IMR-90 (cell line): ENCODE data around the gene GHDC. TPM values are rescaled to one million over a fixed set of nuclear protein-coding genes. Genes with fewer than 3 reads are reported as not detected.

Source experiments
- ATAC-seq: fragments of 200-7000 bp; cut with Tn5 transposase; 2 replicates; pipeline ENCODE4 v1.9.1; 2020; ENCODE audit warnings: low read depth, mild to moderate bottlenecking, moderate library complexity
- BruUV-seq: library from RNA; stranded (reverse); fragments of 400-500 nt; replicated peaks from 2 replicates; lab custom pipeline; 2021; lab: Mats Ljungman, UMichigan
- CTCF ChIA-PET: fragments of 300-600 bp; formaldehyde crosslinking; extraction: SDS; loops from one replicate; lab custom pipeline; 2021; ENCODE audit warnings: antibody characterized with exemption; lab: Yijun Ruan, JAX
- POLR2A ChIA-PET: fragments of 300-600 bp; sonication (Branson Sonifier 250); formaldehyde crosslinking; loops from one replicate; lab custom pipeline; 2022; ENCODE audit warnings: antibody characterized with exemption; ENCODE audit not compliant: unreplicated experiment; lab: Charles Lee
- DNase-seq: peaks from one replicate; pipeline ENCODE4 v3.0.0; 2013
- H2AFZ ChIP-seq: replicated peaks from 2 replicates; pipeline ENCODE3; 2013; ENCODE audit warnings: low read length, mild to moderate bottlenecking; ENCODE audit not compliant: poor library complexity
- H2AK5ac ChIP-seq: 2 replicates; pipeline ENCODE4 v1.6.1; 2013; ENCODE audit warnings: low read depth, low read length, inconsistent platforms
- H2AK9ac ChIP-seq: replicated peaks from 2 replicates; pipeline ENCODE3; 2013; ENCODE audit warnings: mild to moderate bottlenecking, low read depth, low read length, moderate library complexity; ENCODE audit not compliant: poor library complexity
- H2BK120ac ChIP-seq: 2 replicates; pipeline ENCODE4 v1.6.1; 2013; ENCODE audit warnings: low read depth, low read length, inconsistent platforms
- H2BK15ac ChIP-seq: 3 replicates; pipeline ENCODE4 v1.6.1; 2013; ENCODE audit warnings: low read depth, low read length, inconsistent platforms
- H2BK20ac ChIP-seq: 2 replicates; pipeline ENCODE4 v1.6.1; 2013; ENCODE audit warnings: low read depth, mild to moderate bottlenecking, inconsistent platforms, low read length, moderate library complexity
- H2BK5ac ChIP-seq: 2 replicates; pipeline ENCODE4 v1.6.1; 2013; ENCODE audit warnings: mild to moderate bottlenecking, low read depth, low read length, inconsistent platforms; ENCODE audit not compliant: poor library complexity, severe bottlenecking
- H3K14ac ChIP-seq: replicated peaks from 2 replicates; pipeline ENCODE4 v1.6.1; 2013; ENCODE audit warnings: low read depth, low read length, inconsistent platforms
- H3K18ac ChIP-seq: 2 replicates; pipeline ENCODE4 v1.6.1; 2013; ENCODE audit warnings: low read depth, low read length, control low read depth
- H3K23ac ChIP-seq: 2 replicates; pipeline ENCODE4 v1.6.1; 2013; ENCODE audit warnings: low read depth, low read length, inconsistent platforms
- H3K27ac ChIP-seq: 2 replicates; pipeline ENCODE4 v1.5.1; 2013; ENCODE audit warnings: mild to moderate bottlenecking, control low read depth, low read length; ENCODE audit not compliant: insufficient read depth
- H3K27me3 ChIP-seq: 2 replicates; pipeline ENCODE4 v1.6.1; 2013; ENCODE audit warnings: low read length; ENCODE audit not compliant: control insufficient read depth, insufficient read depth
- H3K36me3 ChIP-seq: 2 replicates; pipeline ENCODE4 v1.6.1; 2013; ENCODE audit warnings: low read length, mixed read lengths; ENCODE audit not compliant: control insufficient read depth, insufficient read depth
- H3K4ac ChIP-seq: 2 replicates; pipeline ENCODE4 v1.6.1; 2013; ENCODE audit warnings: low read depth, low read length, inconsistent platforms
- H3K4me1 ChIP-seq: 2 replicates; pipeline ENCODE4 v1.6.1; 2013; ENCODE audit warnings: low read length, mixed read lengths; ENCODE audit not compliant: control insufficient read depth, insufficient read depth
- H3K4me2 ChIP-seq: 2 replicates; pipeline ENCODE4 v1.6.1; 2013; ENCODE audit warnings: low read depth, mild to moderate bottlenecking, control low read depth, low read length, moderate library complexity
- H3K4me3 ChIP-seq: 2 replicates; pipeline ENCODE4 v1.5.1; 2013; ENCODE audit warnings: low read depth, mild to moderate bottlenecking, control low read depth, low read length, moderate library complexity; ENCODE audit not compliant: insufficient read depth
- H3K56ac ChIP-seq: 2 replicates; pipeline ENCODE4 v1.6.1; 2013; ENCODE audit warnings: low read length, inconsistent platforms; ENCODE audit not compliant: insufficient read depth; ENCODE audit errors: extremely low read depth
- H3K79me1 ChIP-seq, 2 experiments: 2 replicates each; pipeline ENCODE4 v1.6.1; 2013; ENCODE audit warnings: low read length in 2 of 2, inconsistent platforms in 1 of 2, low read depth in 1 of 2
- H3K9ac ChIP-seq: 2 replicates; pipeline ENCODE4 v1.6.1; 2013; ENCODE audit warnings: low read depth, low read length, control low read depth
- H3K9me1 ChIP-seq: 2 replicates; pipeline ENCODE4 v1.6.1; 2013; ENCODE audit warnings: low read length, inconsistent platforms; ENCODE audit not compliant: insufficient read depth
- H3K9me3 ChIP-seq: 2 replicates; pipeline ENCODE4 v1.6.1; 2013; ENCODE audit warnings: low read length; ENCODE audit not compliant: control insufficient read depth, insufficient read depth
- H4K20me1 ChIP-seq: 2 replicates; pipeline ENCODE4 v1.6.1; 2013; ENCODE audit warnings: low read length, inconsistent platforms; ENCODE audit not compliant: insufficient read depth
- H4K5ac ChIP-seq: 2 replicates; pipeline ENCODE4 v1.6.1; 2013; ENCODE audit warnings: mild to moderate bottlenecking, low read depth, low read length, control low read depth
- H4K8ac ChIP-seq, 2 experiments: 2 replicates each; pipeline ENCODE4 v1.6.1; 2013; ENCODE audit warnings: low read depth in 2 of 2, low read length in 2 of 2, control low read depth in 1 of 2, inconsistent platforms in 1 of 2
- H4K91ac ChIP-seq: 2 replicates; pipeline ENCODE4 v1.6.1; 2013; ENCODE audit warnings: low read depth, low read length, inconsistent platforms; ENCODE audit not compliant: insufficient read depth
- MXI1 ChIP-seq: IDR thresholded peaks from 2 replicates; pipeline ENCODE4 v1.6.1; 2012; ENCODE audit warnings: low read depth, mild to moderate bottlenecking, low read length, moderate library complexity, borderline replicate concordance
- NFE2L2 ChIP-seq: fragments of 150-350 bp; IDR thresholded peaks from 2 replicates; pipeline ENCODE4 v1.6.1; 2016; ENCODE audit warnings: low read depth, mild to moderate bottlenecking, low read length
- RAD21 ChIP-seq: IDR thresholded peaks from 2 replicates; pipeline ENCODE4 v1.6.1; 2012; ENCODE audit warnings: low read length, improper control_type of control experiment
- SMC3 ChIP-seq: fragments of 150-350 bp; IDR thresholded peaks from 2 replicates; pipeline ENCODE4 v1.6.1; 2016; ENCODE audit warnings: low read depth, mild to moderate bottlenecking, antibody characterized with exemption, low read length, moderate library complexity
- USF2 ChIP-seq: fragments of 150-350 bp; IDR thresholded peaks from 2 replicates; pipeline ENCODE4 v1.6.1; 2017; ENCODE audit warnings: mild to moderate bottlenecking, antibody characterized with exemption, low read length, low read depth
- WGBS, 2 experiments: methylation state at CpG; one replicate each; pipeline versions ENCODE4 v1.1.5 to v1.1.7; 2013; ENCODE audit warnings: missing lambda C conversion rate in 2 of 2; ENCODE audit not compliant: insufficient read length in 1 of 2; ENCODE audit errors: extremely low coverage in 2 of 2; 5-methylcytosine and 5-hydroxymethylcytosine counted together
- dilution Hi-C: fragments of 300-500 bp; cut with HindIII; formaldehyde crosslinking; loops from one replicate; pipeline ENCODE4 v1.14.3; 2018; ENCODE audit warnings: low sequenced_read_pairs; ENCODE audit not compliant: unreplicated experiment
- in situ Hi-C: fragments of 300-500 bp; cut with MboI; formaldehyde crosslinking; loops from 3 replicates; pipeline ENCODE4 v1.14.3; 2019; ENCODE audit warnings: low sequenced_read_pairs, inconsistent platforms, mixed read lengths
- intact Hi-C: fragments of 100-400 bp; cut with micrococcal nuclease; formaldehyde crosslinking; loops from 2 replicates; pipeline ENCODE4 v1.10.0; 2022
- polyA plus RNA-seq, 3 experiments: library from polyadenylated mRNA; depleted of rRNA; stranded (reverse); fragments of >200 nt; gene quantifications; 2 replicates each; pipeline ENCODE4 v1.2.3, GENCODE V29; 2012; ENCODE audit warnings: low replicate concordance in 1 of 3
- total RNA-seq: library from RNA; depleted of rRNA; stranded (reverse); fragments of >200 nt; gene quantifications from 2 replicates; pipeline ENCODE4 v1.2.3, GENCODE V29; 2012

Gene GHDC
- total and polyA plus RNA-seq, 2 of the 4 experiments (the other 2 are of a cell fraction) = 5.2 to 8.1 TPM

GRCh38 chr17:42189651-42189965 lies 4.7 kb downstream of the GHDC start:
- Histone ChIP-seq H3K27me3 (no peaks in the 10 kb centered on the region; the same call in 1 of the 2 replicates), H3K56ac (no peak overlapping the region), H3K4me3 (no peak overlapping the region), H3K23ac (no peak overlapping the region), H3K4me1 (no peaks in the 10 kb centered on the region), H2BK5ac (no peak overlapping the region), H4K5ac (no peak overlapping the region), H3K9me1 (peaks cover 10% of the 10 kb centered on the region; the same call in 1 of the 2 replicates), H2AFZ (no peak overlapping the region), H3K4me2 (no peak overlapping the region), H4K20me1 (no peaks in the 10 kb centered on the region), H3K27ac (no peak overlapping the region), H3K18ac (no peak overlapping the region), H4K91ac (no peak overlapping the region), H4K8ac (no peak overlapping the region), H3K9ac (no peak overlapping the region), H3K9me3 (no peaks in the 10 kb centered on the region), H3K4ac (no peak overlapping the region), H3K79me1 (peaks cover 0 to 8% of the 10 kb centered on the region in 2 experiments; a peak in 1 of 4 replicates), H3K14ac (no peak overlapping the region), H2BK120ac (no peak overlapping the region), H2AK9ac (no peak overlapping the region), H2BK15ac (no peak overlapping the region), H2AK5ac (no peak overlapping the region), H2BK20ac (no peak overlapping the region), H3K36me3 (no peaks in the 10 kb centered on the region)
- no TSS peak for BruUV-seq
- no peak for TF ChIP-seq USF2
- TF ChIP-seq SMC3 = no peak
- TF ChIP-seq RAD21 = no peak
- TF ChIP-seq NFE2L2 = no peak
- no peak for TF ChIP-seq MXI1
- ChIA-PET CTCF (no interaction called here), POLR2A (no interaction called here)
- in situ Hi-C loops = no loop called here
- WGBS, 2 experiments = 80% methylated on average over 1 of the region's 11 CpGs; no CpG with 5 or more reads in 1 of the 2 experiments
- dilution Hi-C loops = no loop called here
- no peak for ATAC-seq
- intact Hi-C loops = no loop called here
- no peak for DNase-seq
